H54 (cell line): ENCODE results near the gene GPX2.

Experiments
- DNase-seq: peaks from one replicate; pipeline ENCODE4 v3.0.0; 2011; ENCODE audit warnings: low spot score, mixed read lengths; ENCODE audit not compliant: insufficient read length
- FAIRE-seq: peaks from 3 replicates; lab custom pipeline; 2011; peaks lifted over from hg19 to GRCh38; lab: Jason Lieb, UNC
- POLR2A ChIP-seq: IDR thresholded peaks from 2 replicates; pipeline ENCODE4 v1.6.1; 2011; ENCODE audit warnings: low read depth, mild to moderate bottlenecking, low read length

Gene GPX2

GRCh38 chr14:64938972-64939816, 3.4 kb downstream of the GPX2 start:
- TF ChIP-seq POLR2A, result no peak
- FAIRE-seq (no peak), DNase-seq (no peak)

- peak; percentile 81 for FAIRE-seq
Observed at GRCh38 chr14:64937821-64938193, 4.7 kb downstream of the GPX2 start.

DNA sequence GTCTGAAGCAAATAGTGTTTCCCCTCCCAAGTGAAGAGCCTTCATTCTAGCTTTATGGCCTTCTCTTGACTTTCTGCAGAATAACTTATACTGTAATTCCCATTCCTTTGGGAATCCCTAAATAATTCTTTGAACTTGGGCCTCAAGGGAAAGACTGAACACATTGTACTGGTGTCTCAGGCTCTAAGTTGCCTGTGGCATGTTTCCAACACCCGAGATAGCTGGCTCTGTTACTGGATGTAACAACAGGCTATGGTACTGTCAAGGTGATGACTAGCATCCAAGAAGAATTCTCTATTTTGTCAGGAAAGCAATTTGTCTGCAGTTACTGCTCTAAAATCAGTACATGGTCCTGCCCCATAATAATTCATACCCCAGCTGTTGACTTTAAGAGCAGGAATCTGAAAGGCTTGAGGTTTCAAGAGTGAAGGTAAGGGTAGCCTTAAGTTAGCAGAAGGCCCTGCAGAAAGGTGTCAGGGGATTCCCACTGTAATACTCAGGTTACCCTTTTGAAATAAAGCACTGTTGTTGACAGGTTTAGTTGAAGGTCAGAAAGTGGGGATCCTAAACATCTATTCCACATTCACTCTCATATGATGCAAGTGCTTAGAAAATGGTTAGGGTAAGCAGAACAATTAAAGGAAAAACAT, 5.2 kb downstream of the GPX2 start:
- TF ChIP-seq POLR2A, result no peak
- DNase-seq (no peak), FAIRE-seq (no peak)

More at GRCh38 chr14:64937821-64938193, 4.7 kb downstream of the GPX2 start:
- no peak for DNase-seq
- TF ChIP-seq POLR2A, result no peak

- no peak for TF ChIP-seq POLR2A
- DNase-seq (no peak), FAIRE-seq (no peak)
Observed at GRCh38 chr14:64935508-64935907, 7.0 kb downstream of the GPX2 start.

GRCh38 chr14:64934338-64934929, 8.1 kb downstream of the GPX2 start:
- DNase-seq (no peak), FAIRE-seq (no peak)

DNA sequence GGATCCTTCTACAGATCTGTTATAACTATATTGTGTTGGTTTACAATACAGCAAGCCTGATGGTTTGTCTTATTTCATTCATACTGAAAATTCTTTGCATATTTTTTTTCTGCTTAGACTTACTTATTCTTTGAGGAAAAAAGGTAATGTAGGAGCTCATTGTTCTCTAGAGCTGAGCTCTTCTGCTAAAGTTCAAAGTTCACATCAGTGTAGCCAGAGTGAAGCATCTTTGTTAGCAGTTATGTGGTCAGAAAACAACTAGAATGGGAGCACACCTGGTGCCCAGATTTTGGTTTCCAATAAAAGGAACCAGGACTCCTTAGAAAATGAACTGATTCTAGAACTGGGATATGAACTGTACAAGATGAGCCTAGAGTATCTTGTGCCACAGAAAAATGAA, 10.3 kb downstream of the GPX2 start:
- DNase-seq (no peak), FAIRE-seq (no peak)

More at GRCh38 chr14:64934338-64934929, 8.1 kb downstream of the GPX2 start:
- no peak for TF ChIP-seq POLR2A

GRCh38 chr14:64931123-64931522, 11.4 kb downstream of the GPX2 start:
- no peak for DNase-seq
- FAIRE-seq, result no peak
- TF ChIP-seq POLR2A, result no peak

More for the DNA sequence above, 10.3 kb downstream of the GPX2 start:
- no peak for TF ChIP-seq POLR2A

GRCh38 chr14:64930085-64930843, 12.3 kb downstream of the GPX2 start:
- no peak for DNase-seq
- no peak for TF ChIP-seq POLR2A
- FAIRE-seq, result no peak

DNA sequence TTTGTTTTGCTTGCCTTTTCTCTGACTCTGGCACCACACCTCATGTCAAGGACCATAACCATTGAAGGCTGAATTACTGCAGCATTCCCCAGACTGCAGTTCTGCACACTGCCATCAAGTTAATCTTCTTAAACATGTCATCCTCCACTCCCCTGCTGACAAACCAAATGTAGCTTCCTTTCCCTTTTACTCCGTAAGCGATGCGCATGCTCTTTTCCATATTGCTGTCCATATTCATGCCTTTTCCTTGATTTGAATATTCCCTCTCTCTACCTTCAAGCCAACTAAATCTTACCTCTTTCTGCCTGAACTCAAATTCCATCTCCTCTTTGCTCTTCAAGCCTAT, 13.6 kb downstream of the GPX2 start:
- no peak for DNase-seq
- FAIRE-seq, result no peak
- no peak for TF ChIP-seq POLR2A

GRCh38 chr14:64928239-64929013, 14.1 kb downstream of the GPX2 start:
- no peak for FAIRE-seq
- no peak for TF ChIP-seq POLR2A
- no peak for DNase-seq

DNA sequence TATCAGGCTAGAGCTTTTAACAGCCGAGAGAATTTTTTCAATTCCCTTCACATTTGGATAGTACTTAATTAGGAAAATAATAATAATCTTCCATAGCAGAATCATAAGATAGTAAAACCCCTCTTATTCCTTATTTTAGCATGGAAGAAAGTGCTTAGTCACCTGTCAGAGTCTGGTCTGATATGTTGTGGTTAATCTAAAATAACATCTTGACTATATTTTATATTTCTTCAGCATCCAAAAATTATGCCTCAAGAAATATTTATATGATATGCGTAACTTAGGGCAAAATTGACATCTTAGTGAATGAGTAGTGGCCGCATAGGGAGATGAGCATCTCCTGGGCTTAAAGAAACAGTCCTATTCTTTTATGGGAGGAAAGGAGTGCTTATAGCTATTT, 15.5 kb downstream of the GPX2 start:
- no peak for TF ChIP-seq POLR2A
- DNase-seq, result no peak
- no peak for FAIRE-seq

DNA sequence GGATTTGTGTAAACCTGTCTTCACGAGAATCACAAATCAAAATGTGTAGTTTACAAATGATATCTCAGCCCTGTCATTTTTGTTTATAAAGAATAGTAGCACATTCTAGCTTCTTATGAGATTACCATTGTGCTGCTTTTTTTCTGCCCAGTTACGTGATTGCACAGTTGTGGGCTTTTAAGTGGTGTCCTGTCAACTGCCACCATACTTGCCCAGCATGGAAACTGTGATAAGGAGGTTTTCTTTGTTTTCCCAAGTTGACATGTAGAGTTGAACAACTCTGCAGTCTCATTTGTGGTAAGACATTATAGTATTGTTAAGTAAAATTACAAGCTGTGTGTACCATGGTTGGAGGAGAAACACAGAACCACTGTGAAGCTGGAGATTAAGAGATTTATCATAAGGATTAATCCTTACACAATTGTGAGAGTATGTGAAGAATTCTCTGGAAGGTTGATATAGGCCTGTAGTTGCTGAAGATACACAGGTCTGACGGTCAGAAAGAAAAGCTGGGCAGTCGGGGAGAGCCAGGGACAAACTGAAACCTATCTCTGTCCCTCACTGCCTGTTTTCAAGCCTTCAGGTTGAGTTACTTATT, 16.0 kb downstream of the GPX2 start:
- no peak for TF ChIP-seq POLR2A
- no peak for FAIRE-seq
- DNase-seq, result no peak

DNA sequence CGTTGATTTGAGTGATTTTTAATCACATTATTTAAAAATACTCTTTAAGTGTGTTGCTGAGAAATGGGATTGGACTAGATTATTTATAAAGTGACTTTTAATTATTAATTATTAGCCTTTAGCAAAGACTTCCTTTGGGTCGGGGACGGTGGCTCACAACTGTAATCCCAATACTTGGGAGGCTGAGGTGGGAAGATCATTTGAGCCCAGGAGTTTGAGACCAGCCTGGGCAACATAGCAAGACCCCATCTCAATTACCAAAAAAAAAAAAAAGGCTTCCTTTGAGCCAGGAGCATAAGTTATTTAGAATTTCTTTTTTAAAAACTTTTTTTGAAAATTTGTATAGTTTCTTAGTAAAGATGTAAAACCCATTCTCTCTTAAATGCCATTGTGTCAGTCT, 19.5 kb downstream of the GPX2 start:
- FAIRE-seq, result no peak
- DNase-seq, result no peak
- TF ChIP-seq POLR2A, result no peak
